ENCODE results near the gene TMEM117.

DNA sequence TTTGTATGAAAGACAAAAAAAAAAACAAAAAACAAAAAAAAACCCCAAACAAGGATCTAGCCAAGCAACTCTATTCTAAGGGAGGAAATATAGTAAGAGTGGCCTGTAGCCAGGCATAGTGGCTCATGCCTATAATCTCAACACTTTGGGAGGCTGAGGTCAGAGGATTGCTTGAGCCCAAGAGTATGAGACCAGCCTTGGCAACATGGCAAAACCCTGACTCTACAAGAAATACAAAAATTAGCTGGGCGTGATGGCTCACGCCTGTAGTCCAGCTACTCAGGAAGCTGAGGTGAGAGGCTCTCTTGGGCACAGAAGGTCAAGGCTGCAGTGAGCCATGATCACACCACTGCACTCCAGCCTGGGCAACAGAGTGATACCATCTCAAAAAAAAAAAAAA, 47.9 kb downstream of the TMEM117 start:
- TF ChIP-seq, protein P1, sequence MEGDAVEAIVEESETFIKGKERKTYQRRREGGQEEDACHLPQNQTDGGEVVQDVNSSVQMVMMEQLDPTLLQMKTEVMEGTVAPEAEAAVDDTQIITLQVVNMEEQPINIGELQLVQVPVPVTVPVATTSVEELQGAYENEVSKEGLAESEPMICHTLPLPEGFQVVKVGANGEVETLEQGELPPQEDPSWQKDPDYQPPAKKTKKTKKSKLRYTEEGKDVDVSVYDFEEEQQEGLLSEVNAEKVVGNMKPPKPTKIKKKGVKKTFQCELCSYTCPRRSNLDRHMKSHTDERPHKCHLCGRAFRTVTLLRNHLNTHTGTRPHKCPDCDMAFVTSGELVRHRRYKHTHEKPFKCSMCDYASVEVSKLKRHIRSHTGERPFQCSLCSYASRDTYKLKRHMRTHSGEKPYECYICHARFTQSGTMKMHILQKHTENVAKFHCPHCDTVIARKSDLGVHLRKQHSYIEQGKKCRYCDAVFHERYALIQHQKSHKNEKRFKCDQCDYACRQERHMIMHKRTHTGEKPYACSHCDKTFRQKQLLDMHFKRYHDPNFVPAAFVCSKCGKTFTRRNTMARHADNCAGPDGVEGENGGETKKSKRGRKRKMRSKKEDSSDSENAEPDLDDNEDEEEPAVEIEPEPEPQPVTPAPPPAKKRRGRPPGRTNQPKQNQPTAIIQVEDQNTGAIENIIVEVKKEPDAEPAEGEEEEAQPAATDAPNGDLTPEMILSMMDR (IDR thresholded peaks at IDR 0.05; ENCODE audit: low read length) = no peak
- no peak for TF ChIP-seq EZH2 (IDR thresholded peaks at IDR 0.05; ENCODE audit: borderline replicate concordance, low read length)

All from OCI-LY1 (cell line).